Measurements from ENCODE around the gene AP2A1. TPM values are rescaled to one million over a fixed set of nuclear protein-coding genes. Genes with fewer than 3 reads are reported as not detected.

The AP2A1 gene
- total RNA-seq, 1 experiment from 2014 or later: 119 TPM

DNA sequence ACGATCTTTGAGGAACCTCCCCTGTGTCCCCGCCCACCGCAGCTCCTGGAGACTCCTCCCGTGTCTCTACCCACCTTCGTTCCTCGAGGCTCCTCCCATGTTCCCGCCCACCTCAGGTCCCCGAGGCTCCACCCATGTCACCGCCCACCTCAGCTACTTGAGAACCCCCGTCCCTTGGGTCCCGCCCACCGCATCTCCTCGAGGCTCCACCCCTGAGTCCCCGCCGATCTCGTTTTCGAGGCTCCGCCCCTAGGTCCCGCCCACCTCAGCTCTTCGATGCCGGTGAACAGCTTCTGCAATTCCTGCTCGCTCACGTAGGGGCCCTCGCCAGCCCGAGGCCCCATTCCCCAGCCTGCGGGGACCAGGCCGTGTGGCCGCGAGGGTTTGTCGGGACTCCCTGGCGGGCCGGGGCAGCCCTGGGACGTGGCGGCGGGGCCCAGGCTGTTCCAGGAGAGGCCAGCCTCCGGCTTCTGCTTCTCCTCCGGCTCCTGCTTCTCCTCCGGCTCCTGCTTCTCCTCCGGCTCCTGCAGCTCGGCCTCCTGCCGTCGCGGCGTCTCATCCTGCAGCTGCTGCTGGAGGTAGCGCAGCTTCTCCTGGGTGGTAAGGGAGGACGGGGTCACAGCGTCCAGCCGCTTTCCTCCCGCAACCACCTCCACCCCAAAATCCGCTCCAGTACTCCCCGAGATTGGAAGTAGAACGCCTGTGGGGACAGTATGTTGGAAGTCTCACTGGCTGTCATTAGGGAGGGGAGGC lies 20.4 kb upstream of the AP2A1 start (continued):
- TF ChIP-seq ZNF232 (CRISPR knock-in tag; IDR thresholded peaks at IDR 0.05) (no peak), NR3C1 (CRISPR knock-in tag; conservative IDR thresholded peaks at IDR 0.05; ENCODE audit: low read depth) (no peak), ZBTB21 (CRISPR knock-in tag; IDR thresholded peaks at IDR 0.05; ENCODE audit: borderline replicate concordance) (no peak), ARID4B (CRISPR knock-in tag; IDR thresholded peaks at IDR 0.05; ENCODE audit: borderline replicate concordance) (0 out of 2 replicates have a peak, but pooled peaks have one; percentile 23), TCF7 (CRISPR knock-in tag; IDR thresholded peaks at IDR 0.05; ENCODE audit: low read depth) (0 out of 2 replicates have a peak, but pooled peaks have one; percentile 35), PRRX2 (CRISPR knock-in tag; IDR thresholded peaks at IDR 0.05) (no peak), FOXP1 (CRISPR knock-in tag; IDR thresholded peaks at IDR 0.05; ENCODE audit: borderline replicate concordance) (peak; percentile 88)
- TF ChIP-seq, protein P1, sequence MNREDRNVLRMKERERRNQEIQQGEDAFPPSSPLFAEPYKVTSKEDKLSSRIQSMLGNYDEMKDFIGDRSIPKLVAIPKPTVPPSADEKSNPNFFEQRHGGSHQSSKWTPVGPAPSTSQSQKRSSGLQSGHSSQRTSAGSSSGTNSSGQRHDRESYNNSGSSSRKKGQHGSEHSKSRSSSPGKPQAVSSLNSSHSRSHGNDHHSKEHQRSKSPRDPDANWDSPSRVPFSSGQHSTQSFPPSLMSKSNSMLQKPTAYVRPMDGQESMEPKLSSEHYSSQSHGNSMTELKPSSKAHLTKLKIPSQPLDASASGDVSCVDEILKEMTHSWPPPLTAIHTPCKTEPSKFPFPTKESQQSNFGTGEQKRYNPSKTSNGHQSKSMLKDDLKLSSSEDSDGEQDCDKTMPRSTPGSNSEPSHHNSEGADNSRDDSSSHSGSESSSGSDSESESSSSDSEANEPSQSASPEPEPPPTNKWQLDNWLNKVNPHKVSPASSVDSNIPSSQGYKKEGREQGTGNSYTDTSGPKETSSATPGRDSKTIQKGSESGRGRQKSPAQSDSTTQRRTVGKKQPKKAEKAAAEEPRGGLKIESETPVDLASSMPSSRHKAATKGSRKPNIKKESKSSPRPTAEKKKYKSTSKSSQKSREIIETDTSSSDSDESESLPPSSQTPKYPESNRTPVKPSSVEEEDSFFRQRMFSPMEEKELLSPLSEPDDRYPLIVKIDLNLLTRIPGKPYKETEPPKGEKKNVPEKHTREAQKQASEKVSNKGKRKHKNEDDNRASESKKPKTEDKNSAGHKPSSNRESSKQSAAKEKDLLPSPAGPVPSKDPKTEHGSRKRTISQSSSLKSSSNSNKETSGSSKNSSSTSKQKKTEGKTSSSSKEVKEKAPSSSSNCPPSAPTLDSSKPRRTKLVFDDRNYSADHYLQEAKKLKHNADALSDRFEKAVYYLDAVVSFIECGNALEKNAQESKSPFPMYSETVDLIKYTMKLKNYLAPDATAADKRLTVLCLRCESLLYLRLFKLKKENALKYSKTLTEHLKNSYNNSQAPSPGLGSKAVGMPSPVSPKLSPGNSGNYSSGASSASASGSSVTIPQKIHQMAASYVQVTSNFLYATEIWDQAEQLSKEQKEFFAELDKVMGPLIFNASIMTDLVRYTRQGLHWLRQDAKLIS (CRISPR knock-in tag; IDR thresholded peaks at IDR 0.05; ENCODE audit: borderline replicate concordance): no peak

GRCh38 chr19:49749055-49749716 lies 17.6 kb upstream of the AP2A1 start:
- TF ChIP-seq, protein P2, sequence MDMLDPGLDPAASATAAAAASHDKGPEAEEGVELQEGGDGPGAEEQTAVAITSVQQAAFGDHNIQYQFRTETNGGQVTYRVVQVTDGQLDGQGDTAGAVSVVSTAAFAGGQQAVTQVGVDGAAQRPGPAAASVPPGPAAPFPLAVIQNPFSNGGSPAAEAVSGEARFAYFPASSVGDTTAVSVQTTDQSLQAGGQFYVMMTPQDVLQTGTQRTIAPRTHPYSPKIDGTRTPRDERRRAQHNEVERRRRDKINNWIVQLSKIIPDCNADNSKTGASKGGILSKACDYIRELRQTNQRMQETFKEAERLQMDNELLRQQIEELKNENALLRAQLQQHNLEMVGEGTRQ (CRISPR knock-in tag; IDR thresholded peaks at IDR 0.05): peak; percentile 96
- TF ChIP-seq, protein P3, sequence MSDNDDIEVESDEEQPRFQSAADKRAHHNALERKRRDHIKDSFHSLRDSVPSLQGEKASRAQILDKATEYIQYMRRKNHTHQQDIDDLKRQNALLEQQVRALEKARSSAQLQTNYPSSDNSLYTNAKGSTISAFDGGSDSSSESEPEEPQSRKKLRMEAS (CRISPR knock-in tag; IDR thresholded peaks at IDR 0.05): peak; percentile 38; the same call in 1 of the 2 replicates
- peak; percentile 97 for TF ChIP-seq NFYB (CRISPR knock-in tag; conservative IDR thresholded peaks at IDR 0.05; ENCODE audit: low read depth)
- TF ChIP-seq, protein P4, sequence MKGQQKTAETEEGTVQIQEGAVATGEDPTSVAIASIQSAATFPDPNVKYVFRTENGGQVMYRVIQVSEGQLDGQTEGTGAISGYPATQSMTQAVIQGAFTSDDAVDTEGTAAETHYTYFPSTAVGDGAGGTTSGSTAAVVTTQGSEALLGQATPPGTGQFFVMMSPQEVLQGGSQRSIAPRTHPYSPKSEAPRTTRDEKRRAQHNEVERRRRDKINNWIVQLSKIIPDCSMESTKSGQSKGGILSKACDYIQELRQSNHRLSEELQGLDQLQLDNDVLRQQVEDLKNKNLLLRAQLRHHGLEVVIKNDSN (CRISPR knock-in tag; IDR thresholded peaks at IDR 0.05): peak; percentile 96
- TF ChIP-seq ZNF416 (CRISPR knock-in tag; IDR thresholded peaks at IDR 0.05): no peak
- Mint-ChIP-seq H3K9me3 (peaks cover 15% of the 10 kb centered on the region), H3K36me3 (0 out of 2 replicates have a peak, but pooled peaks cover 4% of the 10 kb centered on the region), H3K4me3 (no peak overlapping the region), H3K4me1 (peaks cover 6% of the 10 kb centered on the region; the same call in 1 of the 2 replicates), H3K27ac (0 out of 2 replicates have a peak overlapping the region, but pooled peaks have one; percentile 0), H3K27me3 (ENCODE audit: low read depth) (peaks cover 20% of the 10 kb centered on the region)
- ChIA-PET CTCF (interaction anchor here (1.5 to 1.8 kb wide), 2 partner anchors 32 to 203 kb away, joined by 4 to 6 read pairs; no protein-coding TSS in a partner anchor), POLR2A (no interaction called here)
- DNase-seq (ENCODE audit: low spot score) (no peak), ATAC-seq (peak; percentile 15)
